Measurements from ENCODE around the gene SPAG5. TPM values are rescaled to one million over a fixed set of nuclear protein-coding genes. Genes with fewer than 3 reads are reported as not detected.

The SPAG5 gene
- total RNA-seq, 2 donors from 2014 or later, result 25.6 to 81.8 TPM

- Histone ChIP-seq H3K9me3 (no peaks in the 10 kb centered on the region), H3K36me3 (no peaks in the 10 kb centered on the region), H3K27ac (no peak overlapping the region), H3K9ac (ENCODE audit: low read depth in 2 of 2, low read length in 2 of 2) (no peak overlapping the region), H3K4me1 (no peaks in the 10 kb centered on the region), H3K27me3 (no peaks in the 10 kb centered on the region), H3K4me3 (no peak overlapping the region)
- intact Hi-C loops (cut with DNase I), result no loop called here
- DNase-seq, result no peak
- no peak for TF ChIP-seq CTCF (IDR thresholded peaks at IDR 0.05)
Observed at GRCh38 chr17:28584434-28584833, 14.4 kb downstream of the SPAG5 start.

GRCh38 chr17:28582513-28582912 lies 16.3 kb downstream of the SPAG5 start:
- Histone ChIP-seq H3K27me3 (no peaks in the 10 kb centered on the region), H3K4me3 (no peak overlapping the region), H3K9ac (ENCODE audit: low read depth in 2 of 2, low read length in 2 of 2) (no peak overlapping the region), H3K4me1 (no peaks in the 10 kb centered on the region), H3K9me3 (no peaks in the 10 kb centered on the region), H3K27ac (no peak overlapping the region), H3K36me3 (no peaks in the 10 kb centered on the region)
- intact Hi-C loops (cut with DNase I), result no loop called here
- TF ChIP-seq CTCF (IDR thresholded peaks at IDR 0.05), result no peak
- DNase-seq, result no peak

GRCh38 chr17:28580959-28581358 lies 17.9 kb downstream of the SPAG5 start:
- Histone ChIP-seq H3K9me3 (no peaks in the 10 kb centered on the region), H3K4me1 (no peaks in the 10 kb centered on the region), H3K27me3 (no peaks in the 10 kb centered on the region), H3K9ac (ENCODE audit: low read depth in 2 of 2, low read length in 2 of 2) (no peak overlapping the region), H3K27ac (no peak overlapping the region), H3K4me3 (no peak overlapping the region), H3K36me3 (no peaks in the 10 kb centered on the region)
- TF ChIP-seq CTCF (IDR thresholded peaks at IDR 0.05), result no peak
- no peak for DNase-seq
- intact Hi-C loops (cut with DNase I), result no loop called here

- H3K27ac ChIP-seq, result no peak overlapping the region
- no peaks in the 10 kb centered on the region for H3K36me3 ChIP-seq
- intact Hi-C loops (cut with DNase I), result no loop called here
- H3K9me3 ChIP-seq, result no peaks in the 10 kb centered on the region
- H3K4me1 ChIP-seq, result no peaks in the 10 kb centered on the region
- no peaks in the 10 kb centered on the region for H3K27me3 ChIP-seq
- TF ChIP-seq CTCF (IDR thresholded peaks at IDR 0.05), result no peak
- no peak overlapping the region for H3K9ac ChIP-seq (ENCODE audit: low read depth in 2 of 2, low read length in 2 of 2)
- no peak for DNase-seq
- H3K4me3 ChIP-seq, result no peak overlapping the region
Observed at GRCh38 chr17:28579526-28579925, 19.3 kb downstream of the SPAG5 start.

GRCh38 chr17:28578246-28579195 lies 20.3 kb downstream of the SPAG5 start:
- no peak for DNase-seq
- Histone ChIP-seq H3K36me3 (no peaks in the 10 kb centered on the region), H3K4me3 (no peak overlapping the region), H3K4me1 (no peaks in the 10 kb centered on the region), H3K9ac (ENCODE audit: low read depth in 2 of 2, low read length in 2 of 2) (no peak overlapping the region), H3K9me3 (no peaks in the 10 kb centered on the region), H3K27me3 (no peaks in the 10 kb centered on the region), H3K27ac (no peak overlapping the region)
- no peak for TF ChIP-seq CTCF (IDR thresholded peaks at IDR 0.05)
- intact Hi-C loops (cut with DNase I), result no loop called here

Data from colonic mucosa (tissue), 4 donors.